GM12878 (cell line): ENCODE results near the gene MMRN2. TPM values are rescaled to one million over a fixed set of nuclear protein-coding genes. Genes with fewer than 3 reads are reported as not detected.

Experiments used
- ATF2 ChIP-seq: IDR thresholded peaks from 2 replicates; pipeline ENCODE4 v1.6.1; 2012; ENCODE audit warnings: low read length, inconsistent platforms
- E4F1 ChIP-seq: fragments of 450-650 bp; IDR thresholded peaks from 2 replicates; pipeline ENCODE4 v1.6.1; 2018; ENCODE audit warnings: borderline replicate concordance, mild to moderate bottlenecking; ENCODE audit not compliant: partially characterized antibody
- ETV6 ChIP-seq, 2 experiments: fragments of 450-650 bp in 1 of 2; IDR thresholded peaks in 1 of 2; conservative IDR thresholded peaks in 1 of 2; 2 replicates each; pipeline ENCODE4 v1.6.1; 2014; ENCODE audit warnings: antibody characterized with exemption in 1 of 2, borderline replicate concordance in 1 of 2, low read depth in 1 of 2, mild to moderate bottlenecking in 1 of 2, moderate library complexity in 1 of 2
- FOS ChIP-seq: IDR thresholded peaks from 3 replicates; pipeline ENCODE4 v1.6.1; 2011; ENCODE audit warnings: borderline replicate concordance; ENCODE audit not compliant: insufficient read length; ENCODE audit errors: extremely low read depth
- HDAC2 ChIP-seq: fragments of 200-600 bp; sonication (generic); IDR thresholded peaks from 2 replicates; pipeline ENCODE4 v1.6.1; 2017
- HDAC6 ChIP-seq: fragments of 200-600 bp; sonication (generic); IDR thresholded peaks from one replicate; pipeline ENCODE4 v1.8.0; 2017; ENCODE audit warnings: antibody characterized with exemption; ENCODE audit not compliant: unreplicated experiment
- IKZF2 ChIP-seq, 2 experiments: fragments of 450-650 bp; IDR thresholded peaks; 2 replicates each; pipeline ENCODE4 v1.6.1; 2017; ENCODE audit warnings: mild to moderate bottlenecking in 2 of 2, moderate library complexity in 2 of 2
- JUNB ChIP-seq: IDR thresholded peaks from 2 replicates; pipeline ENCODE4 v1.6.1; 2016; ENCODE audit warnings: antibody characterized with exemption, mild to moderate bottlenecking
- NFYA ChIP-seq: IDR thresholded peaks from 2 replicates; pipeline ENCODE4 v1.6.1; 2011; ENCODE audit warnings: low read depth, mild to moderate bottlenecking, low read length, improper control_type of control experiment, borderline replicate concordance
- NR2C1 ChIP-seq: fragments of 450-650 bp; IDR thresholded peaks from 2 replicates; pipeline ENCODE4 v1.6.1; 2017; ENCODE audit warnings: antibody characterized with exemption, mild to moderate bottlenecking, moderate library complexity
- NR2C2 ChIP-seq: IDR thresholded peaks from 2 replicates; pipeline ENCODE4 v1.6.1; 2011; ENCODE audit warnings: borderline replicate concordance, low read depth; ENCODE audit not compliant: control insufficient read depth, insufficient read length
- RB1 ChIP-seq: fragments of 450-650 bp; formaldehyde crosslinking; IDR thresholded peaks from 2 replicates; pipeline ENCODE4 v1.6.1; 2017; ENCODE audit warnings: mild to moderate bottlenecking, borderline replicate concordance
- TCF7 ChIP-seq: IDR thresholded peaks from 2 replicates; pipeline ENCODE4 v1.6.1; 2014; ENCODE audit warnings: antibody characterized with exemption, borderline replicate concordance
- ZBTB4 ChIP-seq: fragments of 450-650 bp; formaldehyde crosslinking; IDR thresholded peaks from 2 replicates; pipeline ENCODE4 v1.4.0; 2022; ENCODE audit warnings: mild to moderate bottlenecking, moderate library complexity
- ZNF217 ChIP-seq: fragments of 450-650 bp; IDR thresholded peaks from 2 replicates; pipeline ENCODE4 v1.6.1; 2017; ENCODE audit warnings: antibody characterized with exemption, mild to moderate bottlenecking
- ZNF384 ChIP-seq: IDR thresholded peaks from 2 replicates; pipeline ENCODE4 v1.6.1; 2012; ENCODE audit warnings: low read depth, mild to moderate bottlenecking, low read length, improper control_type of control experiment, borderline replicate concordance
- polyA plus RNA-seq, 11 experiments: library from polyadenylated mRNA; depleted of rRNA in 4 of 11; unstranded in 6 of 11; stranded (reverse) in 5 of 11; fragments of >200 nt; fragmentation: Nextera tagmentation in 4 of 11; fragmentation: Illumina TruSeq in 1 of 11; extraction: Ambion mirVana in 4 of 11; extraction: Trizol in 1 of 11; gene quantifications; 1 replicate in 1 of 11; 2 replicates in 10 of 11; pipeline versions ENCODE4 v1.2.1 to v1.2.3, GENCODE V29; 2011 to 2016; ENCODE audit warnings: inconsistent platforms in 2 of 11, missing spikeins in 2 of 11, low read depth in 1 of 11
- total RNA-seq, 4 experiments: library from RNA; depleted of rRNA in 3 of 4; stranded (reverse); fragments of >200 nt in 3 of 4; fragmentation: Illumina TruSeq in 1 of 4; extraction: Trizol in 1 of 4; gene quantifications; 2 replicates each; pipeline versions ENCODE4 v1.2.1 to v1.2.3, GENCODE V29; 2013 to 2021

Gene MMRN2
- total and polyA plus RNA-seq, 10 of the 15 experiments (the other 5 are each of a cell fraction or from before 2014, with no cell fraction given): 0.09 to 1.0 (median 0.54) TPM; not detected in 3

- TF ChIP-seq IKZF2 (IDR thresholded peaks at IDR 0.05): peak; percentile 34 to 47; a peak in 2 of 4 replicates
- peak; percentile 77; the same call in 1 of the 2 replicates for TF ChIP-seq ATF2
- no peak for TF ChIP-seq NFYA
- TF ChIP-seq NR2C1: peak; percentile 86
- peak; percentile 78; the same call in 1 of the 2 replicates for TF ChIP-seq ZNF217
- peak in 1 of 2 experiments; percentile 98; a peak in 2 of 4 replicates for TF ChIP-seq ETV6 (conservative IDR thresholded peaks at IDR 0.05 in 1 of 2, IDR thresholded peaks at IDR 0.05 in 1 of 2; ENCODE audit: borderline replicate concordance in 1 of 2, low read depth in 1 of 2)
- no peak for TF ChIP-seq HDAC2
- no peak for TF ChIP-seq TCF7
- TF ChIP-seq JUNB: peak; percentile 91
- TF ChIP-seq ZNF384: peak; percentile 77
- no peak for TF ChIP-seq NR2C2
- no peak for TF ChIP-seq ZBTB4
- TF ChIP-seq RB1: no peak
- no peak for TF ChIP-seq HDAC6
- no peak for TF ChIP-seq FOS
- TF ChIP-seq E4F1: no peak
Measured at GRCh38 chr10:86888585-86889381, 68.6 kb downstream of the MMRN2 start (continued).
